Measurements from ENCODE around the gene PCYT2. TPM values are rescaled to one million over a fixed set of nuclear protein-coding genes. Genes with fewer than 3 reads are reported as not detected.
A peak's percentile ranks its signal among the peaks of the same experiment; 100 is the strongest.

PCYT2 gene
- total RNA-seq, 1 donor from 2014 or later: 46.8 TPM

DNA sequence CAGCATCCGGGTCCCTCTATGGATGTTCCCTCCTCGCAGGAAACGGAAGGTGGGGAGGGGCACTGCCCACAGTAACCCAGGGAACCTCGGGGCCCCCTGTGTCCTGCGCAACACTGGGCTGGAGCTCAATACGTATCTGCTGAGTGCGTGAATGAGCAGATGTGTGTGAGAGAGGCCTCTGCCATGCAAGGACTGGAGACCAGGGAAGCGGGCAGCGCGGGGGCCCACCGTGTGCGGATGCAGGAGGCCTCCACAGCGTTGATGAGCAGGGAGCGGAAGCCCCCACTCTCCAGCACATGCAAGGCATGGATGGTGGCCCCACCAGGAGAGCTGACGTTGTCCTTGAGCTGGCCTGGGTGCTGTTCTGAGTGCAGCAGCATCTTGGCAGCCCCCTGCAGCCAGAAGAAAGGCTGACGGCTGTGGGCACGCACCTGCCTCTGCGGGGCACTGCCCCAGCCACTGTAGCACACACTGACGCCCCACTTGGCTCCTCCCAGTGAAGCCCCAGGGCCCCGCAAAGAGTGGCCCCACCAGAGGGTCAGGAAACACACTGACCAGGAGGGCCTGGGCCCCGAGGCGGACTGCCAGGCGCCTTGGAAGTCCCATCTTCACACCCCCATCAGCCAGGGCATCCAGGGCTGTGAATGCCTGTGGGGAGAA lies 23.0 kb upstream of the PCYT2 start:
- Mint-ChIP-seq H3K36me3 (no peaks in the 10 kb centered on the region), H3K9me3 (no peaks in the 10 kb centered on the region), H3K27ac (peak overlapping the region; percentile 53), H3K27me3 (no peaks in the 10 kb centered on the region), H3K4me1 (ENCODE audit: unreplicated experiment) (peaks cover 3% of the 10 kb centered on the region), H3K4me3 (peak overlapping the region; percentile 76)
- no peak for DNase-seq (ENCODE audit: extremely low spot score, unreplicated experiment)
- TF ChIP-seq, protein P1, sequence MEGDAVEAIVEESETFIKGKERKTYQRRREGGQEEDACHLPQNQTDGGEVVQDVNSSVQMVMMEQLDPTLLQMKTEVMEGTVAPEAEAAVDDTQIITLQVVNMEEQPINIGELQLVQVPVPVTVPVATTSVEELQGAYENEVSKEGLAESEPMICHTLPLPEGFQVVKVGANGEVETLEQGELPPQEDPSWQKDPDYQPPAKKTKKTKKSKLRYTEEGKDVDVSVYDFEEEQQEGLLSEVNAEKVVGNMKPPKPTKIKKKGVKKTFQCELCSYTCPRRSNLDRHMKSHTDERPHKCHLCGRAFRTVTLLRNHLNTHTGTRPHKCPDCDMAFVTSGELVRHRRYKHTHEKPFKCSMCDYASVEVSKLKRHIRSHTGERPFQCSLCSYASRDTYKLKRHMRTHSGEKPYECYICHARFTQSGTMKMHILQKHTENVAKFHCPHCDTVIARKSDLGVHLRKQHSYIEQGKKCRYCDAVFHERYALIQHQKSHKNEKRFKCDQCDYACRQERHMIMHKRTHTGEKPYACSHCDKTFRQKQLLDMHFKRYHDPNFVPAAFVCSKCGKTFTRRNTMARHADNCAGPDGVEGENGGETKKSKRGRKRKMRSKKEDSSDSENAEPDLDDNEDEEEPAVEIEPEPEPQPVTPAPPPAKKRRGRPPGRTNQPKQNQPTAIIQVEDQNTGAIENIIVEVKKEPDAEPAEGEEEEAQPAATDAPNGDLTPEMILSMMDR (conservative IDR thresholded peaks at IDR 0.05): no peak

- no peaks in the 10 kb centered on the region for H3K27me3 Mint-ChIP-seq
- no peaks in the 10 kb centered on the region for H3K36me3 Mint-ChIP-seq
- no peak overlapping the region for H3K4me3 Mint-ChIP-seq
- peaks cover 3% of the 10 kb centered on the region for H3K4me1 Mint-ChIP-seq (ENCODE audit: unreplicated experiment)
- no peak for DNase-seq (ENCODE audit: extremely low spot score, unreplicated experiment)
- TF ChIP-seq, protein P1 (conservative IDR thresholded peaks at IDR 0.05): no peak
- H3K9me3 Mint-ChIP-seq: no peaks in the 10 kb centered on the region
- no peak overlapping the region for H3K27ac Mint-ChIP-seq
These were observed 22.0 kb upstream of the PCYT2 start for GRCh38 chr17:81933178-81933699.

DNA sequence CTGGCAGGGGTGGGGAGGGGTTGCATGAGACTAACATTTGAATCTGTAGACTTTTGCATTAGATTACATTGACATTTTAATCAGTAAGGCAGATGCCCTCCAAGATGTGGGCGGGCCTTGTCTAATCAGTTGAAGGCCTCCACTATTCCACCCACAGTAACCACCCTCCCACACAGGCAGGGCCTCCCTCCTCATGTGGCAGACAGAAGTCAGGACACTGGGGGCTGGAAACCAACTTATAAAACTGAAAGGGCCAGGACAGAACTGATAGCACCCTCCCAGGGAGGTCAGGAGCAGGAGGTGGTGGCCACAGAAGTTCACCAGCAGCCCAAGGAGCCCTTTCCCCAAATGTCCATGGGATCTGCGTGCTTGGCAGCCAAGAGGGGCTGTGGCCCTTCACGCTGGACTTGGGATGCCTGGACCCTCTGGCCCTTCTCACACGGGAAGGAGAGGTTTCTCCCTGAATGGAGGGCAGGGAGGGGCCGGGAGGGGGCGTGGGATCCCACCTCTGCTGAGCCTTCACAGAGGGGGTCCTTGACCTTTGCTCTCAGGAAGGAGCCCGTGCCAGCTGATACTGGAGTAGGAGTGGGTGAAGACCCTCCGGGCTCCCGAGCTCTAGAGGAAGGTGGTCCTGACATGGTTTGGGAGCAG lies 21.3 kb upstream of the PCYT2 start:
- no peak for DNase-seq (ENCODE audit: extremely low spot score, unreplicated experiment)
- TF ChIP-seq, protein P1 (conservative IDR thresholded peaks at IDR 0.05): no peak
- Mint-ChIP-seq H3K27ac (no peak overlapping the region), H3K9me3 (no peaks in the 10 kb centered on the region), H3K4me3 (no peak overlapping the region), H3K36me3 (no peaks in the 10 kb centered on the region), H3K27me3 (no peaks in the 10 kb centered on the region), H3K4me1 (ENCODE audit: unreplicated experiment) (peaks cover 3% of the 10 kb centered on the region)

GRCh38 chr17:81931557-81932332 lies 20.5 kb upstream of the PCYT2 start:
- peaks cover 3% of the 10 kb centered on the region for H3K4me1 Mint-ChIP-seq (ENCODE audit: unreplicated experiment)
- H3K4me3 Mint-ChIP-seq: no peak overlapping the region
- no peaks in the 10 kb centered on the region for H3K36me3 Mint-ChIP-seq
- TF ChIP-seq, protein P1 (conservative IDR thresholded peaks at IDR 0.05): no peak
- H3K9me3 Mint-ChIP-seq: no peaks in the 10 kb centered on the region
- no peaks in the 10 kb centered on the region for H3K27me3 Mint-ChIP-seq
- no peak for DNase-seq (ENCODE audit: extremely low spot score, unreplicated experiment)
- no peak overlapping the region for H3K27ac Mint-ChIP-seq

DNA sequence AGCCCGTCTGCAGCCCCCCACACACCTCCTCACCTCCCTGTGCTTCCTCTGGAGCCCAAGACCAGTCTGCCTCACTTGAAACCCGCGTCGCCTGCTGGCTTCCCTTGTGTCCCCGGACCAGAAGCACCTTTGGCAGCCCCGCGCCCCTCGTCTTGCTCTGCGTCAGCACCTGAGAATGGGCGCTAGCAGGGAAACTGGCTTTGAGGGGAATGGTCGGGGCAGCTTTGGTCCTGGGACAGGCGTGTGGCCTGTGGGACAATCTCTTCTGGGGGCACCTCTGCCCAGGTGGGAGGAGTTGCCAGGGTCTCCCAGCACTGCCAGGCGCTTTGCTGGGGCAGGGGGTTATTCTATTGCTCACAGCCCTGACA lies 20.0 kb upstream of the PCYT2 start:
- no peak for DNase-seq (ENCODE audit: extremely low spot score, unreplicated experiment)
- TF ChIP-seq, protein P1 (conservative IDR thresholded peaks at IDR 0.05): no peak
- H3K27me3 Mint-ChIP-seq: no peaks in the 10 kb centered on the region
- H3K27ac Mint-ChIP-seq: peak overlapping the region; percentile 18
- H3K4me3 Mint-ChIP-seq: peak overlapping the region; percentile 42
- peaks cover 7% of the 10 kb centered on the region for H3K4me1 Mint-ChIP-seq (ENCODE audit: unreplicated experiment)
- no peaks in the 10 kb centered on the region for H3K9me3 Mint-ChIP-seq
- H3K36me3 Mint-ChIP-seq: no peaks in the 10 kb centered on the region
